ENCODE data around the gene FKBP5.

DNA sequence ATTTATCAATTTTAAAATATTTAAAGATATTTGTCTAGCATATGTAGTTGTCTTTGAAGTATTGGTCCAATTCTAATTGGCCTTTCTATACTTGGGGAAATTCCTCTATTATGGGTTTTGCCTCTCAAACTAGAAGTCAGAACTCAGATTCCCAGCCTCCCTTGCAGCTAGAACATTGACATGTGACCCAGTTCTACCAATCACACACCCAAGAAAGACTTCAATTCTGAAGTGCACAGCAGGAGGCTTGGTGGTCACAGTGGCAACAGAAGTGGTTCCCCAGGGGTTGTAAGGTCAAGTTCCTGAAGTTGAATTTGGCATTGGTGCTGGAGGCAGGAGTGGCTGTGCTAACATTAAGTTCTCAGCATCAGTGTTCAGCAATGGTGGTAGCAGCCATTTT is 14.8 kb upstream of the FKBP5 start:
- no peak for TF ChIP-seq RAD21 (IDR thresholded peaks at IDR 0.05; ENCODE audit: low read depth)
- TF ChIP-seq EGR1 (IDR thresholded peaks at IDR 0.05) = no peak
- TF ChIP-seq, protein P1, sequence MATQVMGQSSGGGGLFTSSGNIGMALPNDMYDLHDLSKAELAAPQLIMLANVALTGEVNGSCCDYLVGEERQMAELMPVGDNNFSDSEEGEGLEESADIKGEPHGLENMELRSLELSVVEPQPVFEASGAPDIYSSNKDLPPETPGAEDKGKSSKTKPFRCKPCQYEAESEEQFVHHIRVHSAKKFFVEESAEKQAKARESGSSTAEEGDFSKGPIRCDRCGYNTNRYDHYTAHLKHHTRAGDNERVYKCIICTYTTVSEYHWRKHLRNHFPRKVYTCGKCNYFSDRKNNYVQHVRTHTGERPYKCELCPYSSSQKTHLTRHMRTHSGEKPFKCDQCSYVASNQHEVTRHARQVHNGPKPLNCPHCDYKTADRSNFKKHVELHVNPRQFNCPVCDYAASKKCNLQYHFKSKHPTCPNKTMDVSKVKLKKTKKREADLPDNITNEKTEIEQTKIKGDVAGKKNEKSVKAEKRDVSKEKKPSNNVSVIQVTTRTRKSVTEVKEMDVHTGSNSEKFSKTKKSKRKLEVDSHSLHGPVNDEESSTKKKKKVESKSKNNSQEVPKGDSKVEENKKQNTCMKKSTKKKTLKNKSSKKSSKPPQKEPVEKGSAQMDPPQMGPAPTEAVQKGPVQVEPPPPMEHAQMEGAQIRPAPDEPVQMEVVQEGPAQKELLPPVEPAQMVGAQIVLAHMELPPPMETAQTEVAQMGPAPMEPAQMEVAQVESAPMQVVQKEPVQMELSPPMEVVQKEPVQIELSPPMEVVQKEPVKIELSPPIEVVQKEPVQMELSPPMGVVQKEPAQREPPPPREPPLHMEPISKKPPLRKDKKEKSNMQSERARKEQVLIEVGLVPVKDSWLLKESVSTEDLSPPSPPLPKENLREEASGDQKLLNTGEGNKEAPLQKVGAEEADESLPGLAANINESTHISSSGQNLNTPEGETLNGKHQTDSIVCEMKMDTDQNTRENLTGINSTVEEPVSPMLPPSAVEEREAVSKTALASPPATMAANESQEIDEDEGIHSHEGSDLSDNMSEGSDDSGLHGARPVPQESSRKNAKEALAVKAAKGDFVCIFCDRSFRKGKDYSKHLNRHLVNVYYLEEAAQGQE (IDR thresholded peaks at IDR 0.05; ENCODE audit: low read depth) = no peak
- TF ChIP-seq, protein P2, sequence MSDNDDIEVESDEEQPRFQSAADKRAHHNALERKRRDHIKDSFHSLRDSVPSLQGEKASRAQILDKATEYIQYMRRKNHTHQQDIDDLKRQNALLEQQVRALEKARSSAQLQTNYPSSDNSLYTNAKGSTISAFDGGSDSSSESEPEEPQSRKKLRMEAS (IDR thresholded peaks at IDR 0.05) = no peak
- TF ChIP-seq FOXM1 (IDR thresholded peaks at IDR 0.05; ENCODE audit: borderline replicate concordance, low read depth) = no peak
- no peak for TF ChIP-seq TAF1 (IDR thresholded peaks at IDR 0.05; ENCODE audit: low read depth)
- no peak for TF ChIP-seq CREB1 (IDR thresholded peaks at IDR 0.05; ENCODE audit: low read depth)
- TF ChIP-seq CEBPB (IDR thresholded peaks at IDR 0.05) = no peak
- no peak for TF ChIP-seq YY1 (IDR thresholded peaks at IDR 0.05; ENCODE audit: low read depth)
- no peak for TF ChIP-seq NFIC (IDR thresholded peaks at IDR 0.05)
- TF ChIP-seq EP300 (IDR thresholded peaks at IDR 0.05; ENCODE audit: borderline replicate concordance) = no peak
- peak; percentile 66 for TF ChIP-seq USF1 (IDR thresholded peaks at IDR 0.05)
- no peak for TF ChIP-seq TEAD4 (IDR thresholded peaks at IDR 0.05)

Measured in Ishikawa (cell line).